Mammary epithelial cell (primary cell): Measurements from ENCODE around the gene SCLY.

Experiments used
- CTCF ChIP-seq, 2 donors: IDR thresholded peaks in 1 of 2; conservative IDR thresholded peaks in 1 of 2; 2 replicates each; pipeline ENCODE4 v1.5.1; 2011 to 2012; ENCODE audit warnings: inconsistent platforms in 2 of 2, low read length in 2 of 2, mild to moderate bottlenecking in 2 of 2, control low read depth in 1 of 2, low read depth in 1 of 2; ENCODE audit not compliant: insufficient read depth in 1 of 2; ENCODE audit errors: extremely low read depth in 1 of 2
- EZH2 ChIP-seq: IDR thresholded peaks from 2 replicates; pipeline ENCODE4 v1.6.1; 2012; ENCODE audit warnings: low read length, inconsistent platforms, borderline replicate concordance

GRCh38 chr2:238136820-238137537 lies 76.2 kb downstream of the SCLY start:
- TF ChIP-seq CTCF (conservative IDR thresholded peaks at IDR 0.05 in 1 of 2, IDR thresholded peaks at IDR 0.05 in 1 of 2; ENCODE audit: extremely low read depth in 1 of 2, insufficient read depth in 1 of 2, low read depth in 1 of 2, low read length in 2 of 2) (no peak), EZH2 (no peak)
